PFSK-1 (cell line): Measurements from ENCODE around the gene TRIM23.

Source experiments
- FOXP2 ChIP-seq: optimal IDR thresholded peaks from 2 replicates; pipeline ENCODE3; 2011; ENCODE audit warnings: borderline replicate concordance, control low read depth, inconsistent platforms; ENCODE audit not compliant: insufficient read depth; ENCODE audit errors: extremely low read length, extremely low read depth
- POLR2AphosphoS5 ChIP-seq: IDR thresholded peaks from 2 replicates; pipeline ENCODE4 v1.6.1; 2012; ENCODE audit warnings: low read depth, mild to moderate bottlenecking, control low read depth, low read length, moderate library complexity
- SIN3A ChIP-seq: IDR thresholded peaks from 2 replicates; pipeline ENCODE4 v1.6.1; 2012; ENCODE audit warnings: mild to moderate bottlenecking, low read length, moderate library complexity, borderline replicate concordance; ENCODE audit not compliant: insufficient read depth
- TAF1 ChIP-seq: IDR thresholded peaks from 2 replicates; pipeline ENCODE4 v1.6.1; 2012; ENCODE audit warnings: low read length, control low read depth, borderline replicate concordance; ENCODE audit not compliant: insufficient read depth
- TF ChIP-seq, protein P1 (sequence below), 2 experiments: IDR thresholded peaks; 2 replicates each; pipeline versions ENCODE4 v1.6.1 to v1.8.0; 2011 to 2012; ENCODE audit warnings: low read depth in 2 of 2, low read length in 2 of 2, control low read depth in 1 of 2, inconsistent platforms in 1 of 2, mild to moderate bottlenecking in 1 of 2, moderate library complexity in 1 of 2; ENCODE audit not compliant: insufficient read depth in 1 of 2

GRCh38 chr5:65663804-65664521 lies 39.8 kb upstream of the TRIM23 start:
- TF ChIP-seq POLR2AphosphoS5 (no peak), TAF1 (no peak), SIN3A (no peak), FOXP2 (no peak)
- TF ChIP-seq, protein P1, sequence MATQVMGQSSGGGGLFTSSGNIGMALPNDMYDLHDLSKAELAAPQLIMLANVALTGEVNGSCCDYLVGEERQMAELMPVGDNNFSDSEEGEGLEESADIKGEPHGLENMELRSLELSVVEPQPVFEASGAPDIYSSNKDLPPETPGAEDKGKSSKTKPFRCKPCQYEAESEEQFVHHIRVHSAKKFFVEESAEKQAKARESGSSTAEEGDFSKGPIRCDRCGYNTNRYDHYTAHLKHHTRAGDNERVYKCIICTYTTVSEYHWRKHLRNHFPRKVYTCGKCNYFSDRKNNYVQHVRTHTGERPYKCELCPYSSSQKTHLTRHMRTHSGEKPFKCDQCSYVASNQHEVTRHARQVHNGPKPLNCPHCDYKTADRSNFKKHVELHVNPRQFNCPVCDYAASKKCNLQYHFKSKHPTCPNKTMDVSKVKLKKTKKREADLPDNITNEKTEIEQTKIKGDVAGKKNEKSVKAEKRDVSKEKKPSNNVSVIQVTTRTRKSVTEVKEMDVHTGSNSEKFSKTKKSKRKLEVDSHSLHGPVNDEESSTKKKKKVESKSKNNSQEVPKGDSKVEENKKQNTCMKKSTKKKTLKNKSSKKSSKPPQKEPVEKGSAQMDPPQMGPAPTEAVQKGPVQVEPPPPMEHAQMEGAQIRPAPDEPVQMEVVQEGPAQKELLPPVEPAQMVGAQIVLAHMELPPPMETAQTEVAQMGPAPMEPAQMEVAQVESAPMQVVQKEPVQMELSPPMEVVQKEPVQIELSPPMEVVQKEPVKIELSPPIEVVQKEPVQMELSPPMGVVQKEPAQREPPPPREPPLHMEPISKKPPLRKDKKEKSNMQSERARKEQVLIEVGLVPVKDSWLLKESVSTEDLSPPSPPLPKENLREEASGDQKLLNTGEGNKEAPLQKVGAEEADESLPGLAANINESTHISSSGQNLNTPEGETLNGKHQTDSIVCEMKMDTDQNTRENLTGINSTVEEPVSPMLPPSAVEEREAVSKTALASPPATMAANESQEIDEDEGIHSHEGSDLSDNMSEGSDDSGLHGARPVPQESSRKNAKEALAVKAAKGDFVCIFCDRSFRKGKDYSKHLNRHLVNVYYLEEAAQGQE (IDR thresholded peaks at IDR 0.05; ENCODE audit: insufficient read depth in 1 of 2, low read depth in 2 of 2, low read length in 2 of 2) = no peak
